ENCODE results near the gene SYT1.

SYT1 gene

GRCh38 chr12:79260923-79261322 lies 396.3 kb downstream of the SYT1 start:
- TF ChIP-seq TCF7L2 (IDR thresholded peaks at IDR 0.05; ENCODE audit: borderline replicate concordance, low read depth, low read length) (peak; percentile 50; the same call in 1 of the 2 replicates), ZNF701 (tag by site-specific recombination; IDR thresholded peaks at IDR 0.05) (no peak), ZNF169 (tag by site-specific recombination; IDR thresholded peaks at IDR 0.05) (no peak), ZNF155 (tag by site-specific recombination; IDR thresholded peaks at IDR 0.05) (no peak)
- ChIA-PET POLR2A (no interaction called here), CTCF (interaction anchor here (1.2 kb wide), 1 partner anchor 84 kb away, joined by 4 read pairs; no protein-coding TSS in a partner anchor)
- H3K27ac ChIP-seq (ENCODE audit: extremely low read depth, low read depth, low read length) = no peak overlapping the region
- no peaks in the 10 kb centered on the region for H3K9me3 ChIP-seq (ENCODE audit: control insufficient read depth, insufficient read depth, low read depth, low read length)
- H3K36me3 ChIP-seq (ENCODE audit: control insufficient read depth in 2 of 2, insufficient read depth in 1 of 2, low read length in 2 of 2) = no peaks in the 10 kb centered on the region
- H3K4me1 ChIP-seq (ENCODE audit: control insufficient read depth, insufficient read depth, low read length) = no peaks in the 10 kb centered on the region
- H3K4me3 ChIP-seq (ENCODE audit: low read depth, low read length) = no peak overlapping the region

DNA sequence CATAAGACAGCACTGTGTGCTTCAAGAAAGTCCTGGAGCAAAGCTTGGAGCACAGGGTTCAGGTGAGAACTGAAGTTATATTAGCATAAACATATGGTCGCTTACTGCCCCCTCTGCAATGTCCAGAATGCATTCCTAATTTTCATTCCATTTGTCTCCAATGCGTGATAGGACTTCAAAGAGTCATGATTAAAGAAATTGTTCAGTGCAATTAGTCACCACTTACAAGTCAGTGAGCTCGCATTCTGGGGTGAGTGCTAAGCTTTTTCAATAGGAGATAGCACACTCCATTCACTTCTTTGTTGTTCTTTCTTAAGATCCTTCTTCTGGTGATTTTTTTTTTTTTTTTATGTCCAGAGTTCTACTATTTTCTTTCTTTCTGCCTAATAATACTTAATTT lies 398.4 kb downstream of the SYT1 start:
- no peak overlapping the region for H3K4me3 ChIP-seq (ENCODE audit: low read depth, low read length)
- no peak for TF ChIP-seq ZNF639 (tag by site-specific recombination; IDR thresholded peaks at IDR 0.05)
- no peak for TF ChIP-seq ZNF362 (tag by site-specific recombination; IDR thresholded peaks at IDR 0.05)
- TF ChIP-seq ZNF175 (tag by site-specific recombination; IDR thresholded peaks at IDR 0.05) = no peak
- TF ChIP-seq CTCF (tag by site-specific recombination; IDR thresholded peaks at IDR 0.05) = no peak
- no peak for TF ChIP-seq ZBTB6 (tag by site-specific recombination; IDR thresholded peaks at IDR 0.05)
- no peak for TF ChIP-seq ZNF610 (tag by site-specific recombination; IDR thresholded peaks at IDR 0.05; ENCODE audit: borderline replicate concordance)
- no peak for TF ChIP-seq ZNF514 (tag by site-specific recombination; IDR thresholded peaks at IDR 0.05)
- TF ChIP-seq ZNF155 (tag by site-specific recombination; IDR thresholded peaks at IDR 0.05) = no peak
- TF ChIP-seq ZNF404 (tag by site-specific recombination; IDR thresholded peaks at IDR 0.05) = no peak
- no peak for TF ChIP-seq ZNF701 (tag by site-specific recombination; IDR thresholded peaks at IDR 0.05)
- TF ChIP-seq ZNF394 (tag by site-specific recombination; IDR thresholded peaks at IDR 0.05; ENCODE audit: borderline replicate concordance) = no peak
- TF ChIP-seq ZNF174 (tag by site-specific recombination; IDR thresholded peaks at IDR 0.05) = no peak
- TF ChIP-seq ZNF266 (tag by site-specific recombination; IDR thresholded peaks at IDR 0.05; ENCODE audit: low read depth) = no peak
- no peak for TF ChIP-seq ZNF121 (tag by site-specific recombination; IDR thresholded peaks at IDR 0.05)
- no peak for TF ChIP-seq ZNF558 (tag by site-specific recombination; IDR thresholded peaks at IDR 0.05)
- TF ChIP-seq FEZF1 (tag by site-specific recombination; IDR thresholded peaks at IDR 0.05) = no peak
- no peak for TF ChIP-seq ZNF221 (tag by site-specific recombination; IDR thresholded peaks at IDR 0.05; ENCODE audit: borderline replicate concordance)
- no peaks in the 10 kb centered on the region for H3K4me1 ChIP-seq (ENCODE audit: control insufficient read depth, insufficient read depth, low read length)
- H3K9me3 ChIP-seq (ENCODE audit: control insufficient read depth, insufficient read depth, low read depth, low read length) = no peaks in the 10 kb centered on the region
- no peaks in the 10 kb centered on the region for H3K36me3 ChIP-seq (ENCODE audit: control insufficient read depth in 2 of 2, insufficient read depth in 1 of 2, low read length in 2 of 2)
- ChIA-PET CTCF (interaction anchor here (0.7 kb wide), 1 partner anchor 397 kb away, joined by 3 read pairs; no protein-coding TSS in a partner anchor), POLR2A (no interaction called here)
- H3K27ac ChIP-seq (ENCODE audit: extremely low read depth, low read depth, low read length) = no peak overlapping the region

All from HEK293 (cell line).